HG02981 (cell line): ENCODE measurements around the gene AKAP13.

Source experiments
- ATAC-seq: cut with Tn5 transposase; IDR thresholded peaks from one replicate; pipeline ENCODE4 v1.9.1; 2021; ENCODE audit warnings: mild to moderate bottlenecking, moderate library complexity; ENCODE audit not compliant: unreplicated experiment

AKAP13 gene

DNA sequence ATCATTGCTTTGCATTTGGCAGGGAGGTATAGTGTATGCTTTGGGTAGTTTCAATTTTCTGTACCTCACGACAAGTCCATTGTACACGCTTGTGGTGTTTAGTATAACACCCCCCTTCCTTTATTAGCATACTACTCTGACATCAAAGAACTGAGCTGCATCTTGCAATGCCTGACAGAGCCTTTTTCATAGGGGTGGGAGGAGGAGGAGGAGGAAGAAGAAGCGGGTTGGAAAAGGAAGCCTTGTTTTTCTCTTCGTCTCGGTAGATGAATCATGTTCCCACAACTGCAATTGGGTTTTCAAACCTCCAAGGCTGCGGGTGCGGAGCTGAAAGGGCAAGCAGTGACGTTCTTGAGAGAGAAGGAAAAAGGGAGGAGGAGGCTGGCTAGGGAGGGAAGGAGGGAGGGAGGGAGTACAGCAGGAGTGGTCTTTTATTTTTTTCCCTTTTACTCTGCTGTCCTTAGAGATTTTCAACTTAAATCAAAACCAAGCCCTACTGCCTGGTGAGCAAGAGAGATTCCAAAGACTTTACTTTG is 238.6 kb downstream of the AKAP13 start:
- peak; percentile 53 for ATAC-seq

DNA sequence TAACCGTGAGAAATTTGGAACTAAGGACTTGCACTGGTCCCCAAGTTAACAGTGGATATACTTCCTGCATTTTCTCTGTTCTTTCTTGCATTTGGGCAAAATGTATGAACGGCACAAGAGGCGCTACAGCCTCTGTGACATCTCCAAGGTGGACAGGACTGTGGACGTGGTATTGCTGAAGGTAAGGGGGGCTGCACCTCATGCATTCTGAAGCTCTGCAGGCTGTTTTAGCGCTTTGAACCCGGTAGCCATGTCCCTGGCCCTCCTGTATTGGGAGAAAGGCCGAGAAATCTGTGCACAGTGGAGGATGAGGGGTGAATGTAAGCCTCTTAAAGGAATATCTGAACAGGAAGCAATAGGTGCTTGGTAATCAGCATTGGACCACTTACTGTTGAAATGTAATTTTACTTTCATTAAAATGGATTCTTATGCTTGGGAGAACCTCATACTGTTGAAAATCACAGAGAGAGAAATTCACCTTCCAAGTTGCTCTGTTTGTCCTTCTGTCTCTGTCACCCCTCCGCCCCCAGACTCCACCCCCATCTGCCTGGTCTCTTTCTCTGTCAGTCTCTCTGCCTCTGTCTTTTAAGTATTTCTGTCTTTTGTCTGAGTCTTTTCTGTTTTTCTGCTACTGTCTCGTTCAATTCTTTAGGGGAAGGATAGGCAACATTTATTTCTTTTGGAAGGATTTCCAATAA is 239.7 kb downstream of the AKAP13 start:
- ATAC-seq = no peak

DNA sequence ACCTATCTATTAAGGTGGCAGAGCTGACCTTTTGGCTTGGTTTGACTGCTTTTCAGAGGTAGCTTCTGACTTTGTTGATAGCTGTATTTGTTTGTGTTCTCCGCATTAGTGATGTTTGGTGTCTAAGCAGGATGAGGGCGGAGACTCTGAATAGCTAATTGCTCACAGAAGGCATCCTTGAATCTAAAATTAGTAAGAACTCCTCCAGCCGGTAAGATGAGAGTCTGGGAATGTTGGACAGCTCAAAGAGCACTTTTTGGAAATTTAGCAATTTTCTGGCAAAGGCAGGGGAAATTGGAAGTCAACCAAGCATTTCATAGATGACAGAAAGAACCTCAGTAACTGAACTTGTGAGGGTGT is 240.3 kb downstream of the AKAP13 start:
- no peak for ATAC-seq

GRCh38 chr15:85621094-85621493 is 240.7 kb downstream of the AKAP13 start:
- ATAC-seq = no peak

- no peak for ATAC-seq
These were observed 241.9 kb downstream of the AKAP13 start for GRCh38 chr15:85622221-85622831.

DNA sequence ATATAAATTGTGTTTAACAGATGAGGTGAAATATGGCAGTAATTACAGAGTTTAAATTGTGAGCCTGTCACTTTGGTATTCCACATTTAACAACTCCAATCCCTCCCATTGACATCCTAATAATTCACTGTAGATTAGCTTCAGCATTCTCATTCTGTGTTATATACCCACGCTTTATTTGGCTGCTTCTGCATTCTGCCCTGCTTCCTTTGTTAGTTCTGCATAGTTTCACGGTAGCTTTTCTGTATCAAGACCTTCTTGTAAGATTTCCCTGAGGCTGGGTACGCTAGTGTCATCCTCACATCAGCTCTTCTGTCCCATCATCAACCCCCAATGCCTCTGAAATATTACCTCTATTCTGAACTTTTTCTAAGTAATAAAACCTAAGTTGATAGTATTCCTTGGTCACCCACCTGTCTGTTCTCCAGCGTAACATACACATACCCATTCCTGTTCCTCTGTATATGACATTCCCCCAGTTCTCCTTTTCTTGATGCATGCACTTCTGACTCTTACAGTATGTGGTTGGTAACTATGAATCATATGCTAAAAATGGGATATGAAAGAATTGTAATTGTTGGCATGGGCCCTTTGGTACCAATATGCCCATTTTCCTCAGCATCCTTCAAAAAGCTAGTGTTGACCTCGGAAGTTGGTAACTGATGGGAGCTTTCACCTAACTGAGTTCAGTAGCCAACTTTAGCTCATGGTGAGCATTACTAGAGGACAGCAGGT is 243.1 kb downstream of the AKAP13 start:
- ATAC-seq = no peak

- ATAC-seq = no peak
These were observed 243.9 kb downstream of the AKAP13 start for GRCh38 chr15:85624291-85624801.

GRCh38 chr15:85625166-85625830 is 244.9 kb downstream of the AKAP13 start:
- no peak for ATAC-seq

DNA sequence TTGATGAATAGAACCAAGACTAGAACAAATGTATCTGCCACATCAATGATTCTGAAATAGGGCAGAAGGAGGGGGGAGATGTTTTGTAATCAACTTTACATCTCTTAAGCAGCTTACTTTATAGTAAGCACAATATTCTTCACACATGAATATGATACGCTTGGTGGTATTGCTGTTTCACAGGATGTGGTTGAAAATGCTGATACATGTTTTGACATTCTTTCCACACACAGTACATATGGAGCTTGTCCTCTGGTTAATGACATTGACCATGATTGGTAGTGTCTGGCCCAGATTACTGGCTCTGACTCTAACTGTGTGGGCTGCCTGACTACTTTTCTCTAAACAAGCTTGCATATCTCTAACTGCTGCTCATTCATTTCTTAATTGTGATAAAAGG is 245.5 kb downstream of the AKAP13 start:
- peak; percentile 95 for ATAC-seq

GRCh38 chr15:85627213-85627935 is 247.0 kb downstream of the AKAP13 start:
- ATAC-seq = no peak

DNA sequence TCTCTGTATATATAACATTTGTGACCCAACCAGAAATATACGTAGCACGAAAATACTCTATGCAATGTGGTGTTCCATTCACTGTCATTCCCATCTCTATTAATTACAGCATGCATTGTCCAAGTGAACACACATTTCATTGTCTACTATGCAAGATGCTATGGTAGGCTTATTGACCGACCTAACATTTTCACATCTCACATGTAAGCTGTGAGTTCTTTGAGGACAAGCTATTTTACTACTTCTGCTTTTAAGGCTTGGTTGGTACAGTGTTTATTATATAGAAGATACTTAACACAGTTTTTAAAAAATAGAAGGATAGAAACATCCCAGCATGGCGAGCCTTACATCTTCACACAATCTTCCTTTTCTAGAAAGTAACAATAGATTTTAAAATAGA is 249.9 kb downstream of the AKAP13 start:
- no peak for ATAC-seq

GRCh38 chr15:85631018-85631417 is 250.6 kb downstream of the AKAP13 start:
- ATAC-seq = no peak

DNA sequence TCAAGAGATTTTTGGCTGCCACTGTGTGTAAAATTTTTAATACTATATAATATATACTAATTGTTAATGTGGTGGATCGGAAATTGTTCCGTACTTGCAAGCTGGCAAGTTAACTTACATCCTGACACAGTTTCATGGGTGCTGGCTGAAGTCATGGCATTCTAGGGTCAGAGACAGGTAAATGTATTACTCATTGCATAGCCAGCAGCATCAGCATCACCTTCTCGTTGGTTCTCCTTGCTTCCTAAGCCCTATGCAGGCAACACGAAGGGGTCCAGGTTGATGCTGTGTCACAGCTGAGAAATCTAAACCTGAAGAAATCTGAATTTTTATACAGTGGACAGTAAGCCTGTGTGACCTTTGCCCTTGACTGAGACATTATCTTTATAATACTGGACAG is 251.6 kb downstream of the AKAP13 start:
- ATAC-seq = no peak

DNA sequence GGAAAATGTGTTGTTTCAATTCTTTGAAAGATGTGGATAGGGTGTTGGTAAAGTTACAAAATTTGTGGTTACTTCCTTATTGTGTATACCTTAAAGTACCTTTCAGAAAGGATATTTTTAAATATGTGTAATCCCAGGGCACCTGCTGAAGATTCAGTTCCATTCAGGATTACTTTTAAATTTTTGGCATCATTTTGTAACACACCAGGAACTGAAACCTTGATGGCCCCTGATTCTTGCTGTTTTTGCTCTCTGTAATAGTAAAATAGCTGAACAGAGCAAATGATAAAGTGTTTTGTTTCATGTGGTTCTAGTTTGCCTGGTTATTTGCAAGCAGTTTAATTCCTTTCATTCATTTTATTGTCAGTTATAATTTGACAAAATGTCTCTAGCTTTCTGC is 253.5 kb downstream of the AKAP13 start:
- ATAC-seq = no peak

- ATAC-seq = no peak
These were observed 255.9 kb downstream of the AKAP13 start for GRCh38 chr15:85636351-85636750.

- ATAC-seq = no peak
These were observed 259.5 kb downstream of the AKAP13 start for GRCh38 chr15:85639752-85640381.

- ATAC-seq = no peak
These were observed 261.8 kb downstream of the AKAP13 start for GRCh38 chr15:85642065-85642692.

GRCh38 chr15:85642693-85643066 is 262.3 kb downstream of the AKAP13 start:
- ATAC-seq = no peak

DNA sequence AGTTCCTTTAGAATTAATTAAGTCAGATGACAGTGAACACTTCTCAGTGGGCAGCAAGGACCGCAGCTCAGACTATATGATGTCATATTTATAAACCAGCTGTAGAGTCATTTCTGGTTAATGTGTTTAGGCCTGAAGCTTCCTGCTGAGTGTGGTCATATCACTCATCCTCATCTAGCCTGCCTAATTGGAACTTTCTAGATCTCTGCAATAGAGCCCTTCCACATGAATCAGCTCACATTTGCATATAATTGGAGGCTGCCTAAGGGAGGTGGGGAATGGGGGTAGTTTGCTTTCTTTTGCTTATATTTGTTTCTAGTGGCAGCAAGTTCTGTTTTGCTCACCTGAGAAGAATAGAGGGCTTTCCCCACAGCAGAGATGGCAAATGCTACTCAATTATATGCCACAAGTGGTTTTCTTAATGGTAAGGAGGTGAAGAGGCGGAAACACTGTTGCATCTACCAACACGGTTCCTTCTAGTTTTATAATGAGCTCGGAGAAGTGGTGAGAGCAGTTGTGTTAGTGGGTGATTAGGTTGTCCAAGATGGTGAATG is 266.2 kb downstream of the AKAP13 start:
- ATAC-seq = peak; percentile 84
